KOPT-K1 (cell line): Measurements from ENCODE around the gene IL6R.

Experiments
- H3K27ac ChIP-seq: fragments of 200-600 bp; sonication (generic); 2 replicates; pipeline ENCODE4 v1.5.1; 2016; ENCODE audit warnings: antibody characterized with exemption, mild to moderate bottlenecking, low read depth, low read length; ENCODE audit not compliant: poor library complexity, severe bottlenecking
- H3K36me3 ChIP-seq: fragments of 200-600 bp; sonication (generic); 2 replicates; pipeline ENCODE4 v1.5.1; 2017; ENCODE audit warnings: antibody characterized with exemption, mild to moderate bottlenecking, low read length, moderate library complexity; ENCODE audit not compliant: insufficient read depth
- H3K9me3 ChIP-seq: fragments of 200-600 bp; sonication (generic); 2 replicates; pipeline ENCODE4 v1.5.1; 2017; ENCODE audit warnings: antibody characterized with exemption, low read length, mild to moderate bottlenecking; ENCODE audit not compliant: insufficient read depth, poor library complexity, severe bottlenecking

IL6R gene

GRCh38 chr1:154512760-154513159 lies 107.6 kb downstream of the IL6R start:
- H3K27ac ChIP-seq: no peak overlapping the region
- H3K36me3 ChIP-seq: no peaks in the 10 kb centered on the region
- no peaks in the 10 kb centered on the region for H3K9me3 ChIP-seq

GRCh38 chr1:154514066-154514553 lies 109.0 kb downstream of the IL6R start:
- no peaks in the 10 kb centered on the region for H3K9me3 ChIP-seq
- H3K27ac ChIP-seq: no peak overlapping the region
- no peaks in the 10 kb centered on the region for H3K36me3 ChIP-seq

GRCh38 chr1:154517661-154518060 lies 112.5 kb downstream of the IL6R start:
- no peaks in the 10 kb centered on the region for H3K36me3 ChIP-seq

More at GRCh38 chr1:154517661-154518060, 112.5 kb downstream of the IL6R start:
- no peaks in the 10 kb centered on the region for H3K9me3 ChIP-seq
- no peak overlapping the region for H3K27ac ChIP-seq
